Activated CD4-positive, alpha-beta memory T cell treated with anti-CD3 and anti-CD28 coated beads for 36 hours (primary cell): ENCODE data around the gene IL25. TPM values are rescaled to one million over a fixed set of nuclear protein-coding genes. Genes with fewer than 3 reads are reported as not detected.
"Not testable (repeated sequence)": the region's sequence is repeated elsewhere in the genome, so short reads cannot be mapped to it uniquely, and the experiment has no call there.

Experiments
- CTCF ChIA-PET: fragments of 350-600 bp; sonication (Branson Sonifier 250); formaldehyde crosslinking; loops from one replicate; lab custom pipeline; 2021; ENCODE audit warnings: antibody characterized with exemption, inconsistent platforms; lab: Charles Lee
- POLR2A ChIA-PET: fragments of 350-600 bp; sonication (Branson Sonifier 250); formaldehyde crosslinking; loops from one replicate; lab custom pipeline; 2021; ENCODE audit warnings: antibody characterized with exemption; lab: Charles Lee
- DNase-seq: peaks from one replicate; pipeline ENCODE4 v3.0.0-alpha.2; 2020
- H3K27ac Mint-ChIP-seq: one replicate; pipeline ENCODE4 v1.8.0; 2021; ENCODE audit warnings: mixed read lengths
- H3K27me3 Mint-ChIP-seq: one replicate; pipeline ENCODE4 v1.8.0; 2021; ENCODE audit warnings: mixed read lengths
- H3K36me3 Mint-ChIP-seq: one replicate; pipeline ENCODE4 v1.8.0; 2021; ENCODE audit warnings: mixed read lengths
- H3K4me1 Mint-ChIP-seq: one replicate; pipeline ENCODE4 v1.8.0; 2021; ENCODE audit warnings: low read depth, mixed read lengths
- H3K4me3 Mint-ChIP-seq: one replicate; pipeline ENCODE4 v1.8.0; 2021; ENCODE audit warnings: mild to moderate bottlenecking, mixed read lengths
- H3K9me3 Mint-ChIP-seq: one replicate; pipeline ENCODE4 v1.8.0; 2021; ENCODE audit warnings: mixed read lengths
- intact Hi-C: fragments of 100-400 bp; cut with micrococcal nuclease; formaldehyde crosslinking; loops from one replicate; pipeline ENCODE4 v1.15.1; 2023
- total RNA-seq, 2 experiments: library from RNA; stranded (reverse); gene quantifications; one replicate each; pipeline ENCODE4 v1.2.3, GENCODE V29; 2021

IL25 gene
- total RNA-seq, 2 experiments from 2014 or later = not detected

DNA sequence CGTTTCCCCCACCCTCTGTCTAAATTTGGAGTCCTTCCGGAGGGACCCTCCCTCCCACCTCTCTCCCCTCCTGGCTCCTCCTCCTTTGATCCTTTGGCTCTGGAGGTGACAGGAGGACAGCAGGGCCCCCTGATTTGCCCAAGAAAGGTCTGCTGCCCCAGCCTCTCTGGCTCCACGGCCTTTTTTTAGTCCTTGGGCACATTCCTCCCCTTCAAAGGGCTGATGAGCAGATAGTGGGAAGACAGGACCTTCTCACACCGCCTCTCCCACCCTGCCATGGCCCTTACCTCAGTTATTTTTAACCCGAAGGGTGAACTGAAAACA lies 35.7 kb downstream of the IL25 start:
- Mint-ChIP-seq H3K36me3 (no peaks in the 10 kb centered on the region), H3K27me3 (no peaks in the 10 kb centered on the region), H3K4me3 (no peak overlapping the region), H3K27ac (no peak overlapping the region), H3K4me1 (no peaks in the 10 kb centered on the region), H3K9me3 (no peaks in the 10 kb centered on the region)
- POLR2A ChIA-PET = no interaction called here
- intact Hi-C loops = no loop called here
- DNase-seq = no peak
- CTCF ChIA-PET = no interaction called here

- Mint-ChIP-seq H3K27ac (no peak overlapping the region), H3K9me3 (no peaks in the 10 kb centered on the region), H3K27me3 (no peaks in the 10 kb centered on the region), H3K36me3 (no peaks in the 10 kb centered on the region), H3K4me3 (no peak overlapping the region), H3K4me1 (no peaks in the 10 kb centered on the region)
- intact Hi-C loops = no loop called here
- ChIA-PET POLR2A (no interaction called here), CTCF (no interaction called here)
- DNase-seq = no peak
Observed at GRCh38 chr14:23409475-23409874, 36.9 kb downstream of the IL25 start.

DNA sequence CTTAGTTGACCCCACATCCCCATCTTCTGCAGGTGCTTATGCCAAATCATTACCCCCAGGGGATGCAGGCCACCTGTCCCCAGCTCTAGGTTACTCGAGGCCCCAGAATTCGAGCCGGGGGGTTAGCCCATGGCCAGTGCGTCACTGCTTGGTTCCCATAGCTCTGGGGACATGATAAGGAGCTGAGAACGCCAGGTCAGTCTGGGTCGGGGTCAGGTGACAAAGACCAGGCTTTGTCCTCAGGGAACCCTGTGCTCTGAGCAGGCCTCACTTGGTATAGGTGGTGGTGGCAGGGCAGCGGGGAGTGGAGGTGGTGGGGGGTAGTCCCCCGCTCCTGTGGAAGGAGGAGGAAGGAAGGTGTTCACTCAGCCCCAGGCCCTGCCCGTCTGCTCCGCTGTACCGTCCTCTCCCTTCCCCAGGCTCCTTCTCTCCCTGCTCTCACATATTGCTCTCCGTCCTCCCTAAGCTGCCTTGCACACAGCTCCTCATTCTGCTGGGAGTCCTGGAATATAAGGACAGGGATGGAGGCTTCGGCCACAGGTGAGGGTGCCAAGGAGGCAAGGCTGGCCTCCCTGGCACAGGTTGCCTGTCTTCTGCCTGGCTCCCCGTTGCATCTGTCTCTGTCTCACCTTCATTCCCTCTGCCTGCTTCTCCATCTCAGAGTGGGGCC lies 37.5 kb downstream of the IL25 start:
- Mint-ChIP-seq H3K4me3 (no peak overlapping the region), H3K9me3 (no peaks in the 10 kb centered on the region), H3K4me1 (no peaks in the 10 kb centered on the region), H3K27me3 (no peaks in the 10 kb centered on the region), H3K36me3 (no peaks in the 10 kb centered on the region), H3K27ac (no peak overlapping the region)
- CTCF ChIA-PET = interaction anchor here (0.6 kb wide), 1 partner anchor 77 kb away, joined by 3 read pairs; no protein-coding TSS in a partner anchor
- intact Hi-C loops = no loop called here
- POLR2A ChIA-PET = interaction anchor here (1.0 kb wide), 1 partner anchor 16 kb away, joined by 3 read pairs; no protein-coding TSS in a partner anchor
- DNase-seq = no peak

DNA sequence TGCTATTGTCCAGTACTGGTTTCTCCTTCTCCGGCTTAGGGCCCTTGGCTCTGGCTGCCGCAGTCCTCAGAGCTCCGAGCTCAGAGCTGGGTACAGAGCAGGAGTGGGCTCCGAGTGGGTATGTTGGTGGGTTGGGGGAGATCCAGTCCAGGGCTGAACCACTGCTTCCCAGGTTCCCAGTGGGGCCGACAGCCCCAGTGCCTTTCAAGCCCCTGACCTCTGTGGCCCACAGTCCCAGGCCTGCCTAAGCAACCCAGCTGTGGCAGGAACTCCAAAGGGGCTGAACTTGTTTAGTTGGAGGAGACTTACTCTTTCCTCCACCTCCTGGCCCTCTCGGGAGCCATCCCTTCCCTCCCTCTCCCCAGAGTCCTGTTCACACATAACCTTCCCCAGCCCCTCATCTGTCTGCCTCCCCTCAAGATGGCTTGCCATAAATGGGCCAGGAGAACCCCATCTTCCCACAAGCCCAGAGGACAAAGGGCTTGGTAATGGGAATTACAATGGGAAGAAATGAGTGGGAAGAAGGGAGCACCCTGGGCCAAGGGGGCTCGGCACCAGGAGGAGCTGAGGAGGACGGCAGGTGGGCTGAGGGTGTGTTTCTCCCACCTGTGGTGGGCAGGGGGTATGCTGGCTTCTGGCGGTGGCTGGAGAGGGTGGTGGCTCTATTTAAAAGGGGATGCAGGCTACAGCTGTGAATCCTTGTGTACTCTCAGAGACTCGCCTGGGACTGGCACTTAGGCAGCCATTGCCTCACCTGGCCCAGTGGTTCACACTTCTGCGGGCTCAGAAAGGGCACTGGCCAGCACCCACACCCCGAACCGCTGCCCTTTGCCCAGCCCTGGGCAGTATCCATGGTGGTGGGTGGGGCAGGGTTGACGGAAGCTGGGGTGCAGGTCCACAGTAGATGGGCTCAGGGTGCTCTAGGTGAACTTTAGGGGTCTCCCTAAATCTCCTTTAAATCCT lies 39.2 kb downstream of the IL25 start:
- CTCF ChIA-PET = no interaction called here
- DNase-seq = no peak
- H3K27me3 Mint-ChIP-seq = no peaks in the 10 kb centered on the region
- no peaks in the 10 kb centered on the region for H3K4me1 Mint-ChIP-seq
- no peaks in the 10 kb centered on the region for H3K36me3 Mint-ChIP-seq
- POLR2A ChIA-PET = no interaction called here
- H3K4me3 Mint-ChIP-seq = no peak overlapping the region
- H3K9me3 Mint-ChIP-seq = no peaks in the 10 kb centered on the region
- intact Hi-C loops = no loop called here
- no peak overlapping the region for H3K27ac Mint-ChIP-seq

GRCh38 chr14:23413681-23414080 lies 41.1 kb downstream of the IL25 start:
- Mint-ChIP-seq H3K9me3 (no peaks in the 10 kb centered on the region), H3K4me1 (no peaks in the 10 kb centered on the region), H3K36me3 (no peaks in the 10 kb centered on the region), H3K27ac (no peak overlapping the region), H3K27me3 (peaks cover 3% of the 10 kb centered on the region), H3K4me3 (no peak overlapping the region)
- ChIA-PET POLR2A (no interaction called here), CTCF (interaction anchor here (2.5 kb wide), 1 partner anchor 34 kb away, joined by 9 read pairs; no protein-coding TSS in a partner anchor)
- no peak for DNase-seq
- intact Hi-C loops = no loop called here

- H3K27ac Mint-ChIP-seq = no peak overlapping the region
- H3K36me3 Mint-ChIP-seq = no peaks in the 10 kb centered on the region
- H3K9me3 Mint-ChIP-seq = no peaks in the 10 kb centered on the region
- POLR2A ChIA-PET = no interaction called here
- H3K4me1 Mint-ChIP-seq = no peaks in the 10 kb centered on the region
- intact Hi-C loops = no loop called here
- peaks cover 3% of the 10 kb centered on the region for H3K27me3 Mint-ChIP-seq
- CTCF ChIA-PET = interaction anchor here (0.9 to 2.5 kb wide), 2 partner anchors 10 to 34 kb away, joined by 3 to 9 read pairs; no protein-coding TSS in a partner anchor
- DNase-seq = no peak
- no peak overlapping the region for H3K4me3 Mint-ChIP-seq
Observed at GRCh38 chr14:23414254-23414653, 41.6 kb downstream of the IL25 start.

GRCh38 chr14:23414906-23415820 lies 42.6 kb downstream of the IL25 start:
- H3K36me3 Mint-ChIP-seq = no peaks in the 10 kb centered on the region
- ChIA-PET CTCF (interaction anchor here (0.9 to 2.5 kb wide), 2 partner anchors 9 to 35 kb away, joined by 3 to 9 read pairs; no protein-coding TSS in a partner anchor), POLR2A (no interaction called here)
- H3K4me1 Mint-ChIP-seq = no peaks in the 10 kb centered on the region
- intact Hi-C loops = no loop called here
- H3K9me3 Mint-ChIP-seq = no peaks in the 10 kb centered on the region
- DNase-seq = no peak
- H3K27me3 Mint-ChIP-seq = peaks cover 3% of the 10 kb centered on the region
- H3K4me3 Mint-ChIP-seq = no peak overlapping the region
- no peak overlapping the region for H3K27ac Mint-ChIP-seq

GRCh38 chr14:23415821-23416778 lies 43.5 kb downstream of the IL25 start:
- no peak overlapping the region for H3K4me3 Mint-ChIP-seq
- CTCF ChIA-PET = interaction anchor here (1.6 kb wide), 1 partner anchor 36 kb away, joined by 4 read pairs; no protein-coding TSS in a partner anchor
- no peak overlapping the region for H3K27ac Mint-ChIP-seq
- DNase-seq = no peak
- POLR2A ChIA-PET = no interaction called here
- H3K36me3 Mint-ChIP-seq = no peaks in the 10 kb centered on the region
- peaks cover 3% of the 10 kb centered on the region for H3K27me3 Mint-ChIP-seq
- no peaks in the 10 kb centered on the region for H3K9me3 Mint-ChIP-seq
- peaks cover 3% of the 10 kb centered on the region for H3K4me1 Mint-ChIP-seq
- intact Hi-C loops = no loop called here

- ChIA-PET POLR2A (no interaction called here), CTCF (interaction anchor here (1.6 kb wide), 1 partner anchor 37 kb away, joined by 4 read pairs; no protein-coding TSS in a partner anchor)
- no peak for DNase-seq
- H3K27me3 Mint-ChIP-seq = peaks cover 3% of the 10 kb centered on the region
- intact Hi-C loops = no loop called here
- no peak overlapping the region for H3K4me3 Mint-ChIP-seq
- no peaks in the 10 kb centered on the region for H3K9me3 Mint-ChIP-seq
- no peak overlapping the region for H3K27ac Mint-ChIP-seq
- H3K36me3 Mint-ChIP-seq = no peaks in the 10 kb centered on the region
- H3K4me1 Mint-ChIP-seq = peaks cover 8% of the 10 kb centered on the region
Observed at GRCh38 chr14:23416801-23417200, 44.2 kb downstream of the IL25 start.

- H3K27ac Mint-ChIP-seq, H3K4me3 Mint-ChIP-seq, intact Hi-C loops, DNase-seq, H3K36me3 Mint-ChIP-seq, H3K9me3 Mint-ChIP-seq, POLR2A ChIA-PET, H3K27me3 Mint-ChIP-seq: not testable (repeated sequence)
- CTCF ChIA-PET = interaction anchor here (1.6 kb wide), 1 partner anchor 38 kb away, joined by 4 read pairs; no protein-coding TSS in a partner anchor
- H3K4me1 Mint-ChIP-seq = peaks cover 10% of the 10 kb centered on the region
Observed at GRCh38 chr14:23417269-23417668, 44.7 kb downstream of the IL25 start.

DNA sequence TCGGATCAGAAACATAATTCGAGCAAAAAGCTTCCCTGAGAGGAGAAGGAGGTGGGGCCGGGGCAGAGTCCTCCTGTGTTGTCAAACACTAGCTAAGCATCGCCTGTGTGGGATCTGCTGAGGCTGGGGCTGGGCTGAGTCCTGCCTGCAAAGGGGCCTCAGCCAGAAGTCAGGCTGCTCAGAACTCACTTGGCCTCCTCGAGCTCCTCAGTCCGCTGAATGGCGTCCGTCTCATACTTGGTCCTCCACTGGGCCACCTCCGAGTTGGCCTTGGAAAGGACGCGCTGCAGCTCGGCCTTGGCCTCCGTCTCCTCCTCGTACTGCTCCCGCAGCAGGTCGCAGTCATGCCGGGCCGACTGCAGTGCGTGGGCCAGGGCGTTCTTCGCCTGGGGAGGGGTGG lies 45.4 kb downstream of the IL25 start:
- Mint-ChIP-seq H3K27me3 (peaks cover 3% of the 10 kb centered on the region), H3K4me3 (no peak overlapping the region), H3K9me3 (no peaks in the 10 kb centered on the region), H3K4me1 (peaks cover 10% of the 10 kb centered on the region), H3K36me3 (no peaks in the 10 kb centered on the region), H3K27ac (no peak overlapping the region)
- ChIA-PET CTCF (no interaction called here), POLR2A (no interaction called here)
- DNase-seq = no peak
- intact Hi-C loops = no loop called here
